Measurements from ENCODE around the gene NAPEPLD.
"Not testable (repeated sequence)": the region's sequence is repeated elsewhere in the genome, so short reads cannot be mapped to it uniquely, and the experiment has no call there.

The NAPEPLD gene

DNA sequence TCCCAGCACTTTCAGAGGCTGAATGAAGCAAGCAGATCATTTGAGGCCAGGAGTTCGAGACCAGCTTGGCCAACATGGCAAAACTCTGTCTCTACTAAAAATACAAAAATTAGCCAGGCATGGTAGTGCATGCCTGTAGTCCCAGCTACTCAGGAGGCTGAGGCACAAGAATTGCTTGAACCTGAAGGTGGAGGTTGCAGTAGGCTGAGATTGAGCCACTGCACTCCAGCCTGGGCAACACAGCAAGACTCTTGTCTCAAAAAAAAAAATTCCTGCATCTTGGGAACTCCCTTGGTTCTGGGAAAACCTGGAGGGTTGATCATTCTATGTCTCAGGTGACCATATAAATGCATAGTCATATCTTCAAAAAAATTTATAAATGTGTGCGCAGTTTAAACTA lies 4.1 kb downstream of the NAPEPLD start:
- not testable (repeated sequence) for DNase-seq (ENCODE audit: low read depth in 2 of 2)

- DNase-seq (ENCODE audit: low read depth in 2 of 2), result no peak
Measured at GRCh38 chr7:103143868-103144267, 5.0 kb downstream of the NAPEPLD start.

DNA sequence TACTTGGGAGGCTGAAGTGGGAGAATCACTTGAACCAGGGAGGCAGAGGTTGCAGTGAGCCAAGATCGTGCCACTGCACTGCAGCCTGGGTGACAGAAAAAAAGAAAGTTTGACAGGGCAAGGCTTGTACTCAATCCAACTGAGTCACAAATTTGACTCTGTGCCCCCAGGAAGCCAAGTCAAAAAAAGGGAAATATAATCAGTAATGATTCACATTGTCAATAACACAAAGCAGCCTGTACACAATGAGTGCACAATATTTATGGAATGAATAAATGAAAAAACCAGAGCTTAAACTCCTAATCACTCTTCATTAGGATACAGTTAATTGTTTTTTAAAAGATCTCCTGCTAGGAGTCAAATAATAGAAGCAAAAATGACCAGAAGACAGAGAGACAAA lies 6.4 kb downstream of the NAPEPLD start:
- no peak for DNase-seq (ENCODE audit: low read depth in 2 of 2)

- DNase-seq (ENCODE audit: low read depth in 2 of 2), result no peak
Measured at GRCh38 chr7:103141753-103142404, 7.0 kb downstream of the NAPEPLD start.

DNA sequence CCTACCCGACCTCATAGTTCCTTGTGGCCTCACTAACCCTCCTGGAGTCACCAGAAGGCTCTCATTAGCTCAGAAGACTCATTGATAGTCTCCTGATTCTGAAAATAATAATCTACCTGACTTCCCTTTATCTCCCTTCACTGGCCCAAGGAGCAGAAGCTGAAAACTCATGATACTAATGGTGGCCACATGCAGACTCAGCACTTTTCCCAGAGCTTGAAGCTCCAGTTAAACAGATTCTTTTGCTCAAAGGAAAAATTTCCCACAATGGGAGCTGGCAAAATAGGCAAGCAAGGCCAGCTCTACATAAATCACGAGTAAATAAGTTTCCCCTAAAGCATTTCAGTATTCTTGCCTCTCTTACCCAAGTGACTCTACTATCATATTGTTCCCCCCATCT lies 8.2 kb downstream of the NAPEPLD start:
- no peak for DNase-seq (ENCODE audit: low read depth in 2 of 2)

- no peak for DNase-seq (ENCODE audit: low read depth in 2 of 2)
Measured at GRCh38 chr7:103140061-103140460, 8.8 kb downstream of the NAPEPLD start.

DNA sequence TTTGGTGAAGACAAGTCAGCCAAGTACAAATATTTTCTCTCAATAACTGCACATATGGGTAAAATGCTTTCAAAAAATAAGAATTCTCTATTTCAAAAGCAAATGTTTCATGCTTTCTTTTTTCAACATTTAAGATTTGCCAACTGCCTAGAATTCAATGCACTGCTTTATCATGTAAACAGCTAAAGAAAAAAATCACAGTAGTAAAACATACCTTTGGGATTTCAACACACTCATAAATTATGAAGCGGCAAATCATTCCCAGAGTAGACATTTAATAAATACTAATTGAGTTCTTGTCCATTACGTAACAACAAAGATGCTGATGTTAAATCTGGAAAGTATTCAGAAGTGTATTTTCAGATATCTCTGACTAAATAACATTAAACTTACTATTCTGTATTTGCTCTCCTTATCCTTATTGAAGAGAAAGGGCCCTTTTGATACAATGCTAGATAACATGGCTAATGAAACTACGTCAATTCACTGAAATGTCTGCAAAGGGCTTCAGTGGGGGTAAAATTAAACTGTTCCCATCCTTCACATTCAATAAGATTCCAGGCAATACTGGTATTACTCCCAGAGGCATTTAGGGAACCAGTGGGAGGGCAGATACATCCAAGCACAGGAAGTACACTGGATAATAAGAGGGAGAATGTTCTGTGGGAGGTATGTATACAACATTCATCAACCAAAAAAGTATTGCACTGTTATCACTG lies 13.9 kb downstream of the NAPEPLD start:
- no peak for DNase-seq (ENCODE audit: low read depth in 2 of 2)

DNA sequence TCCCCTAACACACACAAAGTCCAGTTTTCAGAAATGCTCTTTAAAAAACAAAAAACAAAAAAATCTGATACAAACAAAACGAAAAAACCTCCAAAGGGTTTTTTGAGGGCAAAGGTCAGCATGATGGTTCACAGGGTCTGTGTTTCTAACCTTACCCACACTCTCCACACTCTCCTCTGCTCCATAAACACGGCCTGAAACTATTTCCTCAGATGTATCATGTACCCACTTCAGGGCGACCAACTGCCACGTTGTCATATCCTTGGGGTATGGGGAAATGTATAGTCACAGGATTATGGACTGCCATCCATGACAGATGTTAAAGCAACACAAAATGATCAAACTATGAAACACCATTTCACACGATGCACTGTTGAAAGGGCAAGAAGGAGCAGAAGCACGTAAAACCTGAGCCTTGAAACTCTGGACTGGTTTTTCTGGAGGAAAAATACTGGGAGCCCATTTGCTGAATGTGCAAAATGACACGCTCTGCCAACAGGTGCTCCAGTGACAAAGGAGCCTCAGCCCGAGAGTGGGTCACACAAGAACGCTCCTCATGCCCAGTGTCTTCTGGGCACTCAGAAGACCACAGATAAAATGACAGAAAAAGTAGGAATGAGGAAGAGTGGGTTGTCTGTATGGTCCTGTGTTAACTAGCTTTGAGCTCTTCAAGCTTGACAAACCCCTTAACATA lies 15.8 kb downstream of the NAPEPLD start:
- no peak for DNase-seq (ENCODE audit: low read depth in 2 of 2)

DNA sequence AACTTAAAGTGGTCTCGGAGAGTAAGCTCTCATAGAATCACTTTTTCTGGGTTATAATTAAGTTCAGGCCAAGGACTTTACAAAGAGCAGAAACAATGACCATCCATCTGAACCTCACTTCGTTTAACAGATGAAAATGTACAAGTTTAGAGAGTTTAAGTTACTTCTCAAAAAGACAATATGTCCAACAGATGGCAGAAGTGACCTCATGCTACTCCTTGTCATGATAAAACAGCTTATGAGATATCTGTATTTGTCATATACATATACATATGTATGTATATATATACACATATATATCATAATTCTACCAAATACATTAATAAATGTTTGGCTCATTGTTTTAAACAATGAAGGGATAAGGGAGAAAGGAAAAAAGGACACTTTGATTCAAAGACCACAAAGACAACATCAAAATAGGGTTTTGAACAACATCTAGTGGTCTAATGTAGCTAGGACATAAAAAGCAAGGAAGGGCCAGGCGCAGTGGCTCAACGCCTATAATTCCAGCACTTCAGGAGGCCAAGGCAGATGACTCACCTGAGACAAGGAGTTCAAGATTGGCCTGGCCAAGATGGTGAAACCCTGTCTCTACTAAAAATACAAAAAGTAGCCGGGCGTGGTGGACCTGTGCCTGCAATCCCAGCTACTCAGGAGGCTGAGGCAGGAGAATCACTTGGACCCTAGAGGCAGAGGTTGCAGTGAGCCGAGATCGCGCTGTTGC lies 17.8 kb downstream of the NAPEPLD start:
- DNase-seq (ENCODE audit: low read depth in 2 of 2), result no peak

DNA sequence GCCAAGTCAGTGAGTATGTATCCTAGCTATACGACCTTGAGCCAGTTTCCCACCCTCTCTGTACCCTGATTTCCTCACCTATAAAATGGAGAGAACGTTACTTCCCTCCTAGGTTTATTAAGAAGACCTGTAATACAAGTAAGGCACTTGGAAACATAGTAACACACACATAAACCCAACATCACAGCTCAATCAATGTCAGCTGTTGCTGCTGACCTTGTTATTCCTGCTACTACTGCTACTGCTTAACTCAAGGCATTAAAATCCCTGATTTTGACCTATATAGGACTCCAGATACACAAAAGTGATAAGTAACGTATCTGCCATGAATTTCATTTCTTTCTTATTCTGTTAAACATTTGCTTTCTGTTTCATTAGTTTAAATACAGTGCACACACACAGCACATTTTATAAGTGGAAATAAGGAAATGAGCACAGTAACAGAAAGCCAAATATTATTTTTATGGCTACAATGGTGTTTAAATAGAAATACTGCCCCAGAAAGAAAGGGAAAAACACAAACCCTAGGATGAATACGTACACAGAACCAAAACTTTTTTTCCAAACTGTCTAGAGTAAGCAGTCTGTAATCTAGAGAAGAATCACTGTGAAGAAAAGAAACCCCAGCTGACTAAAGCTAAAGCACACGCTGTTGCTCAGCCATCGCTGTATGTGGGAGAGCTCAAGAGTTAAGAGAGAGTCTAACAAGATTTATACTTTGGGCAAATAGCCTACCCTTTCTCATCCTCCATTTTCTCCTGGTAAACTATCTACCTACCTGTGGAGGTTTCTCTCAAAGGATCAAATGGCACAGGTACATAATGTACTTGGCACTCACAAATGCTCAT lies 19.0 kb downstream of the NAPEPLD start:
- DNase-seq (ENCODE audit: low read depth in 2 of 2), result no peak

DNA sequence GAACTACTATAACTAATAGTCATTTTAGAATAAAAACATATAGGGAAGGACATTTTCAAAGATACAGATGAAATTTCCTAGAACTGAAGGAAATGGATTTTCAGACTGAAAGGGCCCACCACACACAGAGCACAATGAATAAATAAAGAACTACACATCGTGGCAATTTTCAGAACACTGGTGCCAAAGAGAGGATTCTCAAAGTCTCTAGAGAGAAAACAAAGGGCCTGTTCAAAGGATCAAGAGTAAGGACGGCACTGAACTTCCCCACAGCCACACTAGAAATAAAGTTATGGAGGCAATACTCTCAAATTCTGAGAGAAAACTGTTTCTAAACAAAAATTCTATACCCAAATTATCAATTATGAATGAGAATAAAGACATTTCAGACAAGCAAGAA lies 21.9 kb downstream of the NAPEPLD start:
- DNase-seq (ENCODE audit: low read depth in 2 of 2), result no peak

- DNase-seq (ENCODE audit: low read depth in 2 of 2), result no peak
Measured at GRCh38 chr7:103124429-103124979, 24.4 kb downstream of the NAPEPLD start.

- no peak for DNase-seq (ENCODE audit: low read depth in 2 of 2)
Measured at GRCh38 chr7:103123529-103123928, 25.4 kb downstream of the NAPEPLD start.

DNA sequence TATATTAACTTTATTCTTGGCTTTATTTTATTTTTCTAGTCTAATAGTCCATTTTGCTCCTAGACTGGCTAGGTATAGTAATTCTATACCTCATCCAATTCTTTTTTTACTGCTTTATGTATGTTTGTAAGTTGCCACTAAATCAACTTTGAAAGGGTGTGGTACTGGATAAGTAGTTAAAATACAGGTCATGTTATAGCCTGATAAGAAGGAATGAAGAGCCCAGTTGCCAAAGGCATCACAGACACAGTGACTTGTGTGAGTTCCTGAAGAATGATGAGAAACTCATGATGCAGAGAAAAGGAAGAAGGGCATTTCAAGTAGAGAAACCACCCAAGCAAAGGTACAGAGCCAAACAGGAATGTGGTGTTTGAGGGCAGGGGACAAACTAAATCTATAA lies 27.3 kb downstream of the NAPEPLD start:
- no peak for DNase-seq (ENCODE audit: low read depth in 2 of 2)

DNA sequence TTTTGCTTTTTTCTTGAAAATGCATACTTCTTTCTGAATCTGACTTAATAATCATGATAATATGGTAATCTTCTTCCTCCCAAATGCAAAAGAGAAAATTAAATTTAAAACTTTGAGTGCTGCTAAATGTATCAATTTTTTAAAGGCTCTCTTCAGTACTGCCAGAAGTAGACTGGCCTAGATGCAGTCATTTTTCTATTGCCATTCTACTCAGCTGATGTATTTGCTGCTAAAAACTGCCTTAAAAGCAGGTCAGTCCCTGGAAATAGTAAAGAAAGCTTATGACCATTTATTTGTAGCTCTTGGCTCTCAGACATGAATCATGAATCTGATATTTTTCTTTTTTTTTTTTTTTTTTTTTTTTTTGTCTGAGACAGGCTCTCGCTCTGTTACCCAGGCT lies 28.5 kb downstream of the NAPEPLD start:
- DNase-seq (ENCODE audit: low read depth in 2 of 2), result no peak

DNA sequence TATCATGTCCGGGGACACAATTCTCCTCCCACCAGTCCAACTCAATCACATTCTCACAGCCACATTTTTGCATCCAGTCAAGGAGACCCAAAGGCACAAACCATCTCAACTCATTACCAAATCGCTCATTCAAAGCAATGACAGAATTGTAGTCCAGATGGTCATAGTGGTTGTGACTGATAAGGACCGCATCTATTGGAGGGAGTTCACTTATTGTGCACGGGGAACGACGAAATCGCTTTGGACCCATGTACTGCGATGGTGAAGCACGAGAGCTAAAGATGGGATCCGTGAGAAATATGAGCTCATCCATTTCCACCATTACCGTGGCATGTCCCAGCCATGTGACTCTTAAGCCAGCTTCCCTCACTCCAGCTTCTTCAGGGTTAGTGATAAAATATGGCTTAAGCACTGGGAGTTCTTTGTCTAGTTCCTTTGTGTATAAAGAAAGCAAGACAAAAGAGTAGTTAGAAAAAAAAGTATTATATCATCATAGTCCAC lies 29.1 kb downstream of the NAPEPLD start:
- no peak for DNase-seq (ENCODE audit: low read depth in 2 of 2)

DNA sequence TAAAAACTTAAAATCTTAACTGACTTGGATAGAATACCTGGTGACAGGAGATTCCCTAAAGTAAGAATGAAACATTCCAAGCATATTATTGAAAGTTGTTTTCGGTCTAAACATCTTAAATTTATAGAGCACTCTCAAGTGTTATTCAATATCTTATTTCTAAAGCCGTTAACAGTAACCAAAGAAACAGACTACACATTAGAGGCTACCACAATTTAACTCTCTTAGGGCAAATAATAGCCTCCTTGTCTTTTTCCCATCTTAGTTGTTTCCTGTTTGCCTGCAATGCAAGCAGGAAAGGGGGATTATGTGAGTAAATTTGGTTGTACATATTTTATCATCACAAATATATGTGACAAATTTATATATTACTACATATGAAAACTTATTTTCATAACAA lies 31.4 kb downstream of the NAPEPLD start:
- no peak for DNase-seq (ENCODE audit: low read depth in 2 of 2)

DNA sequence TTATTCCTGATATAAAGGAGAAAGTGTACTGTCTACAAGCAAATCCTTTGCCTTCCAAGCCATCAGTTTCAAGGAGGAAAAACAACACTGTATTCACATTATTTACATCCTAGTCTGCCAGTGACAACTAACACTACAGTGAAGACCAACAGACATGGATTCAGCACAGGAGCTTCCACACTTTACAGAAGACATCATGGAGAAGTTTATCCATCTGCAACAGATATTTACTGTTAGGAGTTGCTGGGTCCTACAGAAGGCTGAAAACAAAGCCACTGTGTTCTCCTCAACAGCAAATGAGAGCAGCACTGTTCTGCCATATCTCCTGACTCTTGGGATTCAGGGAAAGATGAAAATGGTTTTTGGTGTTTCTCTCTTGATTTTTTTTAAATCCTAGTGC lies 31.9 kb downstream of the NAPEPLD start:
- no peak for DNase-seq (ENCODE audit: low read depth in 2 of 2)

DNA sequence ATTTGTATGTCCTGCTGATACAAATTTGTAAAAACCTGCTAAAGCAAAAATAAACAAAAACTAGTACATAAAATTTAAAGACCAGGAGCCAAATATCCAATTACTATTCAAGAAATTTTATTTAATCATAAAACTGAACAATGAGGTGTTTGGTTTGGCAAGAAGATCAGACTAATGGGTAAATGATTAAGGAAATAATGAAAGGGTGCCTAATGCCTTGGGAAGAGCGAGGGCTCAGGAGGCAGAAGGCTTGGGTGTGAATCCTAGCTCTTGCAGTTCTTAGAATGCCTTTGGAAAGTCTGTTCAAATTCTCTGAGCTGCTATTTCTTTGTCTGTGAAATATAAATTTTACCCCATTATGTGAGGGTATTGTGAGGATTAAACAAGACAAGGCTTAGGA lies 32.4 kb downstream of the NAPEPLD start:
- no peak for DNase-seq (ENCODE audit: low read depth in 2 of 2)

- DNase-seq (ENCODE audit: low read depth in 2 of 2), result no peak
Measured at GRCh38 chr7:103115771-103116170, 33.1 kb downstream of the NAPEPLD start.

DNA sequence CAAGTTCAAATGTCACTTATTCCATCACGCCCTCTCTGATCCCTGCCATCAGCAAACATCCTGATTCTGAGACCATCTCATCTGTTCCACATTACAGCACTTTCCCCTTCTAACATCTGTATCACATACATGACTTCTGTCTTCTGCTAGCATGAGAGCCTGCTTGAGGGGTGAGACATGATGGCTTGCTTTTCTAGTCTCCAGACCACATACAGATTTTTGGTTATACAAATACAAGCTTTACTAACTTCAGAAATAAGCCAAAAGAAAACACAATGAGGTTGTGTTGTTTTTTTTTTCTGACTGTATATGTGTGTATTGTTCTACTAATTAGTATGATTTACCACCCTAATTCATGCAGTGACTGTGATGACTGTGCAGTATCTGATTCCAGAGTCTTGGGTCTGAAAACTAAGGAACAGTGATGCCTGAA lies 34.3 kb downstream of the NAPEPLD start:
- DNase-seq (ENCODE audit: low read depth in 2 of 2), result no peak
